GM18517 (cell line): ENCODE data around the gene XIRP1.
"Not testable (repeated sequence)": the region's sequence is repeated elsewhere in the genome, so short reads cannot be mapped to it uniquely, and the experiment has no call there.

Source experiments
- ATAC-seq: cut with Tn5 transposase; IDR thresholded peaks from one replicate; pipeline ENCODE4 v1.9.1; 2021; ENCODE audit warnings: mild to moderate bottlenecking, moderate library complexity; ENCODE audit not compliant: unreplicated experiment

The XIRP1 gene

DNA sequence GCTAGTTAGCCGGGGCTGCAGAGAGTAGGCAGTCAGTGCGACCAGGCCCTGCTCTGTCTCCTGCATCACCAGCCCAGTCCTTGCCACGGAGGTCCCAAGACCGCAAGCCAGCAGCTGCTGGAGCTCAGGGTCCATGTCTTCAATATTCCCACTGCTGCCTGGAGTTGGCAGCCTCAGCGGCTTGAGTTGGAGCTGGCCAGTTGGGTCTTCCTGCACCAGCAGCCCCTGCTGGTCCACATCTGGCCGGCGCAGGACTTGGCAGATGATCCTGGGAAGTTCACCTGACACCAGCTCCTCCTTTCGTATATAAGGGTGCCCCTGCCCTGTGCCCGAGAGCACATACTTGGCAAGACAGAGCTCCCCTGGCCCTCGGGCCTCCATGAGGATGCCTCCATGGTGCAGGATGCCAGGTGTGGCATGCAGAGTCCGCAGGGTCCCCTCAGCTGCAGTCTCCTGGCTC is 5.7 kb downstream of the XIRP1 start:
- ATAC-seq, result no peak

DNA sequence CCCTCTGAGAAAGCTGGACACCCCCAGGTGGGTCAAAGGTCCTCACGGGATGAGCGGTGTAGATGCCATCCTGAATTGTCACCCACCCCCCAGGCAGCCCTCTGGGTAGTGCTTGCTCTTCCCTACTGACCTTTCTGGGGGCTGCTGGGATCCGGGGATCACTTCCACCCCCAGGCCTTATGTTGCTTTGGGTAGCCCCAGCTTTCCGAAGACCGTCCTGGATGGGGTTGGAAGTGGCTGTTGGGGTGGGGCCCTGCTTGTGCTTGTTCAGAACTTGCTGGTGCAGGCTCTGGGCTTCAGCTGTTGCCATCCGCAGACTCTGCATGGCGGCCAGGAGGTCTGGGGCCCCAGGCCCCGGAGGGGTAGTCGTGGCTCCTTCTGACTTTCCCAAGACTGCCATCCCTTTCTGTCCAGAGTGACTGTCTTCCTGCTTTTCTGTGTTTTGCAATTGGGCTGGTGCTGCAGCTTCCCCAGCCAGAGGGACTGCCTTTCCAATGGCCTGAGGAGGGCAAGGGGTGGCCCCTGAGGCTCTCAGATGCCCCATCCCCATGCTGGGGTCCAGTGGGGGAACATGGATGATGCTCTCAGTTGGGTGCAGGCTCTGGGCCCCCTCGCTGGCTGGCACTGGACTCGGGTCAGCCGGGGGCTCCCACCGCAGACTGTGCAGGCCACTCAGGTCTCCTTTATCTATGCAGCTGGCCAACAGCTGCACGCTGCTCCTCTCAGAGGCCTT is 6.3 kb downstream of the XIRP1 start:
- ATAC-seq, result no peak

DNA sequence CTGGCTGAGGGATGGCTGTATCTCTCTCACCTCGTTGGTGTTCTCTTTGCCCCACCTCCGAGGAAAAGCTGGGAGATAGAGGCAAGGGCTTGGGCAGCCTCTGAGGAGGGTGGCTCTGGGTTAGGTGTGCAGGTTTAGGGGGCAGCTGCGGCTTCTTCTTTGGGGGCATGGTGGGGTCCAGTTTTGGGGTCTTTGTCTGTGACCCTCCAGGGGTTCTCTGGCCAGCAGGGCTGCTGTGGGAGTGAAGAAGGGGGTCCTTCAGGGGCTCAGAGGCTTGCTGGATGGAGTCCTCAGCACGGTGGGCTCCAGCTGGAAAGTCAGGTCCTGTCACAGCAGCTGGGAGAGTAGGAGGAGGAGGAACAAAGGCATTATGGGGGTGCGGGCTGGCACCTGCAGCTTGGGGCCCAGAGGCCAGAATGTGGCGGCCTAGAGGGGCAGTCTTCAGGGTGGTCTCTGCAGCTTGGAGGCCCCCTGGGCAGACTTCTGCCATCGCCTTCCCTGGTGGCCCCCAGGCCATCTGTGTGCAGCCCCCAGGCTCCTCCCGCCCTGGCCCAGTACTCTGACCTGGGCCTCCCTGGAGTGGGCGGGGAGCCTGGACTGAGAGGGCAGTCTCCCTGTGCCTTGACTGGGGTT is 7.0 kb downstream of the XIRP1 start:
- ATAC-seq, result no peak

GRCh38 chr3:39184968-39185285 is 7.5 kb downstream of the XIRP1 start:
- no peak for ATAC-seq

DNA sequence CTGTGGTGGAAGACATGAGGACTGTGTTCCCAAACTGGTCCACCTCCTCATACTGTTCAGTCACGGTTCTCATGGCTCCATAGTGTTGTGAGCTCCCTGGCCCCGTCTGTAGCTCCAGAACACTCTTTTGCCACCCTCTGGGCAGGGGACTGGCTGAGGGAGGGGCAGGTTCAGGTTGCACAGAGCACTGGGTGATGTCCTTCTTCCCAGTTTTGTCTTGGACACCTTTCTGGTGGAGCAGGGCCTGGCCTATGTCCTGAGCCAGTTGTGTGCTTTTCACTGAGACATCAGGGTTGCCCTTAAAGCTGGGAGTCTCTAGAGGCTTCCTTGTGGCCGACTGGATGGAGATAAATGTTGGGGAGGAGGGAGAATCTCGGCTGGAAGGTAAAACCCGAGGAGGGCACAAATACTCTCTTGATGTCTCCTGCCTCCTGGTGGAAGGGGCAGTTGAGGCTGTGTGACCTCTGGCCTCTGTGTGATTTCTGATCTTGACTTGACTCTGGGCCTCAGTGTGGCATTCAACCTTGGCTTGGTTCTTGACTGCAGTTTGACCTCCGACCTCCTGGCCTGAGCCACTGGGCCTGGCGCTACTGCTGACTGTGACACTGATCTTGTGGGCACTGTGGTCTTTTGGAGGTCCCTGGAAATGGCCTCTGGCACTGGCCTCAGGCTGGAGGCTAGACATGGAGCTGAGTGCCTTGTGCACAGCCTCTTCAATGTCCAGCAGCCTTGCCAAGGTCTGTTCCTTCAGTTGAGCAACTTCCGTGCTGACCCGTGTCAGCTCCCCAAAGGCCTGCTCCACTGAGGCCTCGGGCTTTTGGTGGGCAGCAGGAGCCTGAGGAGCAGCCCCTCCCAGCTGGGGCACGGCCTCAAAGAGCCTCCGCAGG is 8.1 kb downstream of the XIRP1 start:
- no peak for ATAC-seq

GRCh38 chr3:39183211-39184080 is 8.9 kb downstream of the XIRP1 start:
- no peak for ATAC-seq

DNA sequence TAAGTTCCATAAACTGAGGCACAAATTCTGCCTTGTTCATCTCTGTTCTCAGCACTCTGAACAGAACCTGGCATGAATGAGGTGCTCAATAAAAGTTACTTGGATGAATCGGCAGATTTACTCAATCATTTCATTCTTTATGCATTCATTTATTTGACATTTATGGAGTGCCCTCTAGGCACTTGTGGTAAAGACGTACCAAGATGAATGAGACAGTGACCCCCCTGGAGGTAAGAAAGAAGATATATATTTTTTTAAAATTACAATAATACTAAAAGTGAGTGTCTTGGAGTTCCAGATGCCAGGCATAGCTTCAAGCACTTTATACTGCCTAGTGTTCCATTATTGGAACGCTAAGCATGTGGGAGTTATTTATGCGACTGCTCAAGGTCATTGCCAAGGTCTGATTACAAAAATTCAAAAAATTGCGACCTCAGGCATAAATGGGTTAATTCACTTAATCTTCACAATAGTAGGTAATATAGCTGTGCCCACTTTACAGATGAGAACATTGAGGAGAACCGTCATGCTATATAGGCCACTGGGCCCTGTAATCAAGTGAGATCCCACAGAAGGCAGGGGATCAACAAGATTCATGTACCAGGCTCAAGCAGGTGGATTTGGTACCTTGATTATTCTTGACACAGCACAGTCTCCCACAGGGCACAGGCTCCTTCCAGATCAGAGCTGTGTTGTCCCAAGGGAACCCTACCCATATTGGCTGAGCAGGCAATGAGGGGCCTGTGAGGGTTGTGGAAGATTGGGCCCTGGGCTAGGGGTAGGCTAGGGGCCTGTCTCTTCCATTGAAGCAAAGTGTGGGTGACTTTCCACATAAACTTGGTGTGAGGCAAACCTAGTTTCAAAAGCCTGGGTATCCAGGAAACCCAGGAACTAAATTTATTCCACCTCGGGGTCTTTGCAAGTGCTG is 10.7 kb downstream of the XIRP1 start:
- no peak for ATAC-seq

GRCh38 chr3:39180546-39181346 is 11.6 kb downstream of the XIRP1 start:
- peak; percentile 92 for ATAC-seq

DNA sequence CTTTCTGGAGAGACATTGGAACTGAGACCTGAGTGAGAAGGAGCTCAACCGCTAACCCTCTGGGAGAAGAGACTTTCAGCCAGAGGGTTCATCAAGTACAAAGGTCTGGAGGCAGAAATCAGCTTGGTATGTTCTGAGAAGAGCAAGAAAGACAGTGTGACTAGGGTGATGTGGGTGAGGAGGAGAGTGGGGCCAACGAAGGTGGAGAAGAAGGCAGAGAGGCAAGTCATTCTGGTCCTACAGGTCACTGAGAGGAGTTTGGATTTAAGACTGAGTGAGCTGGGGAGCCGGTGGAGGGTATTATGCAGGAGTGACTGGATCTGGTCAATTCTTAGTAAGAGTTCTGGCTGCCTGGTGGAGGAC is 12.2 kb downstream of the XIRP1 start:
- ATAC-seq, result no peak

- no peak for ATAC-seq
Measured at GRCh38 chr3:39178553-39178952, 13.8 kb downstream of the XIRP1 start.

- no peak for ATAC-seq
Measured at GRCh38 chr3:39177708-39178332, 14.6 kb downstream of the XIRP1 start.

DNA sequence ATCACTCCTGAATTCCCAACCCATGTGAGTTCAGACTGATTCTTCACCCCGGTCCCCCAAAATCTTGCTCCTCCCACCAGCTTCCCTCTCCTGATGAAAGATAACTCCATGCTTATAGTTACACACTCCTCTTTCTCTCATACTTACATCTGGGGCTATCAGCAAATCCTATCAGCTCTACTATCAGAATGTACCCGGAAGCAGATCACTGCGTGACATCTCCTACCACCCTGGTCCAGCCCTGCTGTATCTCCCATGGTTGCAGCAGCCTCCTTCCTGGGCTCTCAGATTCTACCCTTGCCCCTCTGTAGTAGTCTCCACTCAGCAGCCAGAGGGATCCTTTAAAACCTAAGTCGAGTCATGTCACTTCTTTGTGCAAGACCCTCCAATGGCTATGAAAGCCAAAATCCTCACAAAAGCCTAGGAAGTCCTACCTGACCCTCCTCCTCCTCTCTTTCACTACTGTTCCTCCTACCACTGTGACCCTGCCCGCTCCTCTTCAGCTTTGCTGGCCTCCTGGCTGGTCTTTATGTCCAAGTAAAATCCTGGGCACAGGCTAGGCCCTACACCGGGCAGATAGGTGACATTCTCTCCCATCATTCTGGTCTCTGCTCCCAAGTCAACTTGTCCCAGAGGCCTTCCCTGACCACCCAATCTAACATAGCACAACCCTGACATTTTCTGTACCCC is 16.2 kb downstream of the XIRP1 start:
- ATAC-seq, result no peak

DNA sequence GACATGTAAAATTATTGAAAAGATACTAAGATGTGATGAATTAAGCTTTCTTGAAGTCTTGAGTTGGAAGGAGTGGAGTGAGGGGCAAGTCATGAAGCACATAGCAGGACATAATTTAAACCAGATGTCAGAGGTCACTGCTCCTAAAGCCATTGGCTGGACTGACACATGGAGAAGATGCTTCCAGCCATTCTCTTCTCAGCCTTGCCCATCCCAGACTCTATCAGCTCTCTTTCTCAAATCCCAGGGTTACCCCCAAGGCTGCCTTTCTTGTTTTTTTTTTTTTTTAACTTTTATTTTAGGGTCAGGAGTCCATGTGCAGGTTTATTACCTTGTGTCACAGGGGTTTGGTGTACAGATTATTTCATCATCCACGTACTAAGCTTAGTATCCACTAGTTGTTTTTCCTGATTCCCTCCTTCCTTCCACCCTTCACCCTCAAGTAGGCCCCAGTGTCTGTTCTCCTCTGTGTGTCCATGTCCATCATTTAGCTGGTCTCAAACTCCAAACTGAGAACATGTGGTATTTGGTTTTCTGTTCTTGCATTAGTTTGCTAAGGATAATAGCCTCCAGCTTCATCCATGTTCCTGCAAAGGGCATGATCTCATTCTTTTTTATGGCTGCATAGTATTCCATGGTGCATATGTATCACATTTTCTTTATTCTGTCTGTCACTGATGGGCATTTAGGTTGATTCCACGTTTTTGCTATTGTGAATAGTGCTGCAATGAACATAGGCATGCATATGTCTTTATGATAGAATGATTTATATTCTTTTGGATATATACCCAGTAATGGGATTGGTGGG is 18.9 kb downstream of the XIRP1 start:
- ATAC-seq, result no peak

DNA sequence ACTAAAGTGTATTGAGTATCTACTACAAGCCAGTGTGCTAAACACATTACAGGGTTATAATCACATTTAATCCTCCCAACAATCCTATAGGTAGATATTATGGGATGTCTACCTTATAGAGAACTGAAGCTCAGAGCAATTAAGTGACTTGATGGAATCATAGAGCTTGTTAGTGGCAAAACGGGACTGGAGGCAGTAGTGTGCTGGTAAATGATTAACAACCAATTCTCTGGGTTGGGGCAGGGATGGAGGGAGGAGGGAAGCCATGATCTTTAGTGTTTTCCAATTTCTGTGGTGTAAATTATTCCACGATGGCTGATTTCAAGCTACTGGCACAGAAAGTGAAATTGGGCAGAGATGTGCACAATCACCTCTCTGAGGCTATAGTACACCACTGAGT is 20.5 kb downstream of the XIRP1 start:
- no peak for ATAC-seq

DNA sequence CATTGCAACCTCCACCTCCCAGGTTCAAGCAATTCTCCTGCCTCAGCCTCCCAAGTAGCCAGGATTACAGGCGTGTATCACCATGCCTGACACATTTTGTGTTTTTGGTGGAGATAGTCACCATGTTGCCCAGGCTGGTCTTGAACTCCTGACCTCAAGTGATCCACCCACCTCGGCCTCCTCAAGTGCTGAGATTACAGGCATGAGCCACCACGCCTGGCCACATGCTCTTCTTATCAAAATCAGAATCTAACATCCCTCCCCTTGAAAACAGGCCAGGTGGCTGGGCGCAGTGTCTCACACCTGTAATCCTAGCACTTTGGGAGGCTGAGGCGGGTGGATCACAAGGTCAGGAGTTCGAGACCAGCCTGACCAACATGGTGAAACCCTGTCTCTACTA is 21.5 kb downstream of the XIRP1 start:
- ATAC-seq, result not testable (repeated sequence)

- no peak for ATAC-seq
Measured at GRCh38 chr3:39170461-39170860, 21.9 kb downstream of the XIRP1 start.

- no peak for ATAC-seq
Measured at GRCh38 chr3:39169712-39170111, 22.7 kb downstream of the XIRP1 start.
